Measurements from ENCODE around the gene ANAPC10. TPM values are rescaled to one million over a fixed set of nuclear protein-coding genes. Genes with fewer than 3 reads are reported as not detected.

The ANAPC10 gene
- total RNA-seq, 4 donors from 2014 or later: 17.7 to 33.6 (median 24.9) TPM

- intact Hi-C loops (cut with DNase I; ENCODE audit: low total_unique reads): no loop called here
These were observed 48.8 kb downstream of the ANAPC10 start for GRCh38 chr4:145049241-145049640.

DNA sequence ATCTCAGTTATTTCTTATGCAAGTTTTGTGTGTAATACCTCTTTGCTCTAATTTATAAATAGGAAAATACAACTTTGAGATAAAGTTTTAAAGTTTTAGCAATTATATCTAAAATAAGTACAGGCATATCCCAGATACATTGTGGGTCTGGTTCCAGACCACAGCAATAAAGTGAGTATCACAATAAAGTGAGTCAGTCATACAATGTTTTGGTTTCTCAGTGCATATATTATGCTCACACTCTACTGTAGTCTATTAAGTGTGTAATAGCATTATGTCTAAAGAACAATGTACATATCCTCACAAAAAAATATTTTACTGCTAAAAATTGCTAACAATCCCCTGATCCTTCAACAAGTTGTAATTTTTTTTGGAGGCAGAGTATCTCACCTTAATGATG is 49.2 kb downstream of the ANAPC10 start:
- no peak for ATAC-seq
- H3K4me3 ChIP-seq: no peak overlapping the region
- H3K4me1 ChIP-seq: peaks cover 0 to 6% of the 10 kb centered on the region in 2 donors
- in situ Hi-C loops (cut with MboI; ENCODE audit: low sequenced_read_pairs in 4 of 4): no loop called here
- TF ChIP-seq, protein P1, sequence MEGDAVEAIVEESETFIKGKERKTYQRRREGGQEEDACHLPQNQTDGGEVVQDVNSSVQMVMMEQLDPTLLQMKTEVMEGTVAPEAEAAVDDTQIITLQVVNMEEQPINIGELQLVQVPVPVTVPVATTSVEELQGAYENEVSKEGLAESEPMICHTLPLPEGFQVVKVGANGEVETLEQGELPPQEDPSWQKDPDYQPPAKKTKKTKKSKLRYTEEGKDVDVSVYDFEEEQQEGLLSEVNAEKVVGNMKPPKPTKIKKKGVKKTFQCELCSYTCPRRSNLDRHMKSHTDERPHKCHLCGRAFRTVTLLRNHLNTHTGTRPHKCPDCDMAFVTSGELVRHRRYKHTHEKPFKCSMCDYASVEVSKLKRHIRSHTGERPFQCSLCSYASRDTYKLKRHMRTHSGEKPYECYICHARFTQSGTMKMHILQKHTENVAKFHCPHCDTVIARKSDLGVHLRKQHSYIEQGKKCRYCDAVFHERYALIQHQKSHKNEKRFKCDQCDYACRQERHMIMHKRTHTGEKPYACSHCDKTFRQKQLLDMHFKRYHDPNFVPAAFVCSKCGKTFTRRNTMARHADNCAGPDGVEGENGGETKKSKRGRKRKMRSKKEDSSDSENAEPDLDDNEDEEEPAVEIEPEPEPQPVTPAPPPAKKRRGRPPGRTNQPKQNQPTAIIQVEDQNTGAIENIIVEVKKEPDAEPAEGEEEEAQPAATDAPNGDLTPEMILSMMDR (IDR thresholded peaks at IDR 0.05 in 4 of 5, conservative IDR thresholded peaks at IDR 0.05 in 1 of 5): no peak
- no peak for TF ChIP-seq POLR2A (IDR thresholded peaks at IDR 0.05)
- no peaks in the 10 kb centered on the region for H3K9me3 ChIP-seq
- peaks cover 0 to 4% of the 10 kb centered on the region in 2 donors for H3K36me3 ChIP-seq
- H3K27me3 ChIP-seq: no peaks in the 10 kb centered on the region
- intact Hi-C loops (cut with DNase I; ENCODE audit: low total_unique reads): no loop called here
- no peak for DNase-seq
- H3K27ac ChIP-seq: no peak overlapping the region

More at GRCh38 chr4:145049241-145049640, 48.8 kb downstream of the ANAPC10 start:
- Histone ChIP-seq H3K9me3 (no peaks in the 10 kb centered on the region), H3K4me3 (no peak overlapping the region), H3K27ac (no peak overlapping the region), H3K27me3 (no peaks in the 10 kb centered on the region), H3K4me1 (peaks cover 0 to 6% of the 10 kb centered on the region in 2 donors), H3K36me3 (peaks cover 0 to 4% of the 10 kb centered on the region in 2 donors)
- in situ Hi-C loops (cut with MboI; ENCODE audit: low sequenced_read_pairs in 4 of 4): no loop called here
- DNase-seq: no peak
- no peak for TF ChIP-seq POLR2A (IDR thresholded peaks at IDR 0.05)
- TF ChIP-seq, protein P1 (IDR thresholded peaks at IDR 0.05 in 4 of 5, conservative IDR thresholded peaks at IDR 0.05 in 1 of 5): no peak
- no peak for ATAC-seq

GRCh38 chr4:145047151-145047550 is 50.8 kb downstream of the ANAPC10 start:
- peaks cover 0 to 4% of the 10 kb centered on the region in 2 donors for H3K36me3 ChIP-seq
- peak; percentile 78 to 79 for ATAC-seq
- H3K27ac ChIP-seq: peak overlapping the region in 2 of 4 donors; percentile 7 to 50
- H3K9me3 ChIP-seq: no peaks in the 10 kb centered on the region
- no peak overlapping the region for H3K4me3 ChIP-seq
- intact Hi-C loops (cut with DNase I; ENCODE audit: low total_unique reads): no loop called here
- no peak for TF ChIP-seq POLR2A (IDR thresholded peaks at IDR 0.05)
- TF ChIP-seq, protein P1 (IDR thresholded peaks at IDR 0.05 in 4 of 5, conservative IDR thresholded peaks at IDR 0.05 in 1 of 5): no peak
- peaks cover 0 to 6% of the 10 kb centered on the region in 2 donors for H3K4me1 ChIP-seq
- in situ Hi-C loops (cut with MboI; ENCODE audit: low sequenced_read_pairs in 4 of 4): no loop called here
- no peaks in the 10 kb centered on the region for H3K27me3 ChIP-seq
- DNase-seq: no peak

DNA sequence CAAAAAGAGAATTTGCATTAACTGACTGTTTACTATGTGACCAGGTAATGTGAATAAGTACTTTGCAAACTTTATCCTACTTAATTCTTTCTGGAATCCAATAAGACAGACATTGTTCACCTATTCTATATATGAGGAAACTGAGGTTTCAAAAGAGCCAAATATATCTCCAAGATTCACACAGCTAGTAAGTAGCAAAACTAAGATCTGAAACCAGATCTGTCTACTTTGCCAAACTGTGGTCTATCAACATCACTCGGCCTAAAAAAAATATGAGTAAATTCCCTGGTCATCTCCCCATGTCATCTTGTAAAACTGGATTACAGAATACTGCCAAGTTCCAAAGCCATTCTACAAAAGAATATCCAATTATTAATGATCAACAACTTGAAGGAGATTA is 52.8 kb downstream of the ANAPC10 start:
- in situ Hi-C loops (cut with MboI; ENCODE audit: low sequenced_read_pairs in 4 of 4) (no loop called here), intact Hi-C loops (cut with DNase I; ENCODE audit: low total_unique reads) (no loop called here)
- H3K9me3 ChIP-seq: no peaks in the 10 kb centered on the region
- TF ChIP-seq POLR2A (IDR thresholded peaks at IDR 0.05): no peak
- TF ChIP-seq, protein P1 (IDR thresholded peaks at IDR 0.05 in 4 of 5, conservative IDR thresholded peaks at IDR 0.05 in 1 of 5): no peak
- ATAC-seq (no peak), DNase-seq (no peak)
- H3K27ac ChIP-seq: no peak overlapping the region
- peaks cover 0 to 4% of the 10 kb centered on the region in 2 donors for H3K36me3 ChIP-seq
- no peak overlapping the region for H3K4me3 ChIP-seq
- H3K27me3 ChIP-seq: no peaks in the 10 kb centered on the region
- peaks cover 0 to 6% of the 10 kb centered on the region in 2 donors for H3K4me1 ChIP-seq

GRCh38 chr4:145044341-145044740 is 53.7 kb downstream of the ANAPC10 start:
- intact Hi-C loops (cut with DNase I; ENCODE audit: low total_unique reads): no loop called here
- H3K27me3 ChIP-seq: no peaks in the 10 kb centered on the region
- H3K36me3 ChIP-seq: peaks cover 0 to under 1% of the 10 kb centered on the region in 2 donors
- no peak for TF ChIP-seq POLR2A (IDR thresholded peaks at IDR 0.05)
- TF ChIP-seq, protein P1 (IDR thresholded peaks at IDR 0.05 in 4 of 5, conservative IDR thresholded peaks at IDR 0.05 in 1 of 5): no peak
- ATAC-seq (no peak), DNase-seq (no peak)
- H3K9me3 ChIP-seq: no peaks in the 10 kb centered on the region
- H3K27ac ChIP-seq: no peak overlapping the region
- H3K4me1 ChIP-seq: peaks cover 0 to 6% of the 10 kb centered on the region in 2 donors
- no peak overlapping the region for H3K4me3 ChIP-seq
- in situ Hi-C loops (cut with MboI; ENCODE audit: low sequenced_read_pairs in 4 of 4): no loop called here
